Ovary (tissue), 3 donors: Measurements from ENCODE around the gene AQP4.

Source experiments
- CTCF ChIP-seq, 3 donors: fragments of 450-650 bp in 2 of 3; fragments of 200-600 bp in 1 of 3; IDR thresholded peaks; one replicate each; pipeline versions ENCODE4 v1.5.1 to v1.8.0; 2016 to 2022; ENCODE audit warnings: antibody characterized with exemption in 3 of 3, mild to moderate bottlenecking in 1 of 3
- EP300 ChIP-seq: sonication (generic); formaldehyde crosslinking; IDR thresholded peaks from one replicate; pipeline ENCODE4 v1.6.1; 2017; ENCODE audit warnings: antibody characterized with exemption
- donor health status: DM: no; HTN: no; CAD: no.

GRCh38 chr18:26908906-26909305, 43.4 kb upstream of the AQP4 start:
- TF ChIP-seq EP300 (no peak), CTCF (IDR thresholded peaks at IDR 0.05) (no peak)
